Measurements from ENCODE around the gene NEUROG1.

DNA sequence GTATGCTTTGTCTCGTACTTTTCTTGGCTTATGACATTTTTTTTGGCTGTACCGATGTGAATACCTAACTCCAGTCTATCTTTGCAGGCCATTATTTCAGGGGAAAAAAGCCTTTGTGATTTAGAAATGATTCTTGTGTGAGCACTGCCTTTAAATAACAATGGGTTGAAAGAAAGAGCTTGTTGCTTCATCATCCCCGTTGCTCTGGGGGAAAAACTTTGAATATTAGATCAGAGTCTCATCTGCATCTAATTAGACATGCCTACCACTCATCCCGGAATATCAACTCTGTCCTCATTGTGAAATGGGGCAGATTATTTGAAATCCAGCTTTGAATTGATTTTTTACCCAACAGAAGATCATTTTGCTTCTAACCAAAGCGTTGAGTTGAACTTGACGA lies 29.5 kb upstream of the NEUROG1 start:
- no peak for TF ChIP-seq EP300 (conservative IDR thresholded peaks at IDR 0.05; ENCODE audit: poor library complexity, severe bottlenecking)
- no peak for TF ChIP-seq EZH2 (IDR thresholded peaks at IDR 0.05; ENCODE audit: borderline replicate concordance, insufficient read depth, low read length, poor library complexity, severe bottlenecking)
- TF ChIP-seq, protein P1, sequence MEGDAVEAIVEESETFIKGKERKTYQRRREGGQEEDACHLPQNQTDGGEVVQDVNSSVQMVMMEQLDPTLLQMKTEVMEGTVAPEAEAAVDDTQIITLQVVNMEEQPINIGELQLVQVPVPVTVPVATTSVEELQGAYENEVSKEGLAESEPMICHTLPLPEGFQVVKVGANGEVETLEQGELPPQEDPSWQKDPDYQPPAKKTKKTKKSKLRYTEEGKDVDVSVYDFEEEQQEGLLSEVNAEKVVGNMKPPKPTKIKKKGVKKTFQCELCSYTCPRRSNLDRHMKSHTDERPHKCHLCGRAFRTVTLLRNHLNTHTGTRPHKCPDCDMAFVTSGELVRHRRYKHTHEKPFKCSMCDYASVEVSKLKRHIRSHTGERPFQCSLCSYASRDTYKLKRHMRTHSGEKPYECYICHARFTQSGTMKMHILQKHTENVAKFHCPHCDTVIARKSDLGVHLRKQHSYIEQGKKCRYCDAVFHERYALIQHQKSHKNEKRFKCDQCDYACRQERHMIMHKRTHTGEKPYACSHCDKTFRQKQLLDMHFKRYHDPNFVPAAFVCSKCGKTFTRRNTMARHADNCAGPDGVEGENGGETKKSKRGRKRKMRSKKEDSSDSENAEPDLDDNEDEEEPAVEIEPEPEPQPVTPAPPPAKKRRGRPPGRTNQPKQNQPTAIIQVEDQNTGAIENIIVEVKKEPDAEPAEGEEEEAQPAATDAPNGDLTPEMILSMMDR (IDR thresholded peaks at IDR 0.05; ENCODE audit: poor library complexity, severe bottlenecking), result no peak
- TF ChIP-seq, protein P2, sequence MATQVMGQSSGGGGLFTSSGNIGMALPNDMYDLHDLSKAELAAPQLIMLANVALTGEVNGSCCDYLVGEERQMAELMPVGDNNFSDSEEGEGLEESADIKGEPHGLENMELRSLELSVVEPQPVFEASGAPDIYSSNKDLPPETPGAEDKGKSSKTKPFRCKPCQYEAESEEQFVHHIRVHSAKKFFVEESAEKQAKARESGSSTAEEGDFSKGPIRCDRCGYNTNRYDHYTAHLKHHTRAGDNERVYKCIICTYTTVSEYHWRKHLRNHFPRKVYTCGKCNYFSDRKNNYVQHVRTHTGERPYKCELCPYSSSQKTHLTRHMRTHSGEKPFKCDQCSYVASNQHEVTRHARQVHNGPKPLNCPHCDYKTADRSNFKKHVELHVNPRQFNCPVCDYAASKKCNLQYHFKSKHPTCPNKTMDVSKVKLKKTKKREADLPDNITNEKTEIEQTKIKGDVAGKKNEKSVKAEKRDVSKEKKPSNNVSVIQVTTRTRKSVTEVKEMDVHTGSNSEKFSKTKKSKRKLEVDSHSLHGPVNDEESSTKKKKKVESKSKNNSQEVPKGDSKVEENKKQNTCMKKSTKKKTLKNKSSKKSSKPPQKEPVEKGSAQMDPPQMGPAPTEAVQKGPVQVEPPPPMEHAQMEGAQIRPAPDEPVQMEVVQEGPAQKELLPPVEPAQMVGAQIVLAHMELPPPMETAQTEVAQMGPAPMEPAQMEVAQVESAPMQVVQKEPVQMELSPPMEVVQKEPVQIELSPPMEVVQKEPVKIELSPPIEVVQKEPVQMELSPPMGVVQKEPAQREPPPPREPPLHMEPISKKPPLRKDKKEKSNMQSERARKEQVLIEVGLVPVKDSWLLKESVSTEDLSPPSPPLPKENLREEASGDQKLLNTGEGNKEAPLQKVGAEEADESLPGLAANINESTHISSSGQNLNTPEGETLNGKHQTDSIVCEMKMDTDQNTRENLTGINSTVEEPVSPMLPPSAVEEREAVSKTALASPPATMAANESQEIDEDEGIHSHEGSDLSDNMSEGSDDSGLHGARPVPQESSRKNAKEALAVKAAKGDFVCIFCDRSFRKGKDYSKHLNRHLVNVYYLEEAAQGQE (IDR thresholded peaks at IDR 0.05; ENCODE audit: borderline replicate concordance), result no peak
- no peak for TF ChIP-seq POLR2AphosphoS5 (IDR thresholded peaks at IDR 0.05)
- TF ChIP-seq TAF1 (IDR thresholded peaks at IDR 0.05; ENCODE audit: low read depth), result no peak
